ENCODE measurements around the gene CFLAR. TPM values are rescaled to one million over a fixed set of nuclear protein-coding genes. Genes with fewer than 3 reads are reported as not detected.

CFLAR gene
- total RNA-seq, 6 experiments from 2014 or later = 56.0 to 65.1 (median 59.1) TPM

DNA sequence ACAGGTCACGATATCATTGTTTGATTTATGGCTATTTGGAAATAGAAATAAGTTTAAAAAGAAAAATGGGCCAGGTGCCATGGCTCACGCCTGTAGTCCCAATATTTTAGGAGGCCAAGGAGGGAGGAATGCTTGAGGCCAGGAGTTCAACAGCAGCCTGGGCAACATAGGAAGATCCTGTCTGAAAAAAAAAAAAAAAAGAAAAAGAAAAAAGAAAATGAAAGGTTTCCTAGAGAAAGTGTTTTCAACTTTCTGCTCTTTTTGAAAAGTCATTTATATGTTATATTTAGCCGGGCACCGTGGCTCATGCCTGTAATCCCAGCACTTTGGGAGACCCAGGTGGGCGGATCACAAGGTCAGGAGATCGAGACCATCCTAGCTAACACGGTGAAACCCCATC is 41.0 kb upstream of the CFLAR start:
- no peak for TF ChIP-seq CTCF (IDR thresholded peaks at IDR 0.05)
- H3K4me3 Mint-ChIP-seq = no peak overlapping the region
- peaks cover 17% of the 10 kb centered on the region for H3K4me1 Mint-ChIP-seq (ENCODE audit: low read depth)
- H3K9me3 Mint-ChIP-seq = no peaks in the 10 kb centered on the region
- no peak overlapping the region for H3K27ac Mint-ChIP-seq
- no peaks in the 10 kb centered on the region; the same call in none of the 2 replicates for H3K27me3 Mint-ChIP-seq (ENCODE audit: insufficient read depth)
- H3K36me3 Mint-ChIP-seq (ENCODE audit: low read depth) = peaks cover 20% of the 10 kb centered on the region
- no peak for DNase-seq

- H3K27ac Mint-ChIP-seq = no peak overlapping the region
- H3K27me3 Mint-ChIP-seq (ENCODE audit: insufficient read depth) = peaks cover 1% of the 10 kb centered on the region
- H3K36me3 Mint-ChIP-seq (ENCODE audit: low read depth) = peaks cover 12% of the 10 kb centered on the region; the same call in 1 of the 2 replicates
- no peak for TF ChIP-seq CTCF (IDR thresholded peaks at IDR 0.05)
- no peak for DNase-seq
- no peaks in the 10 kb centered on the region for H3K9me3 Mint-ChIP-seq
- no peaks in the 10 kb centered on the region for H3K4me1 Mint-ChIP-seq (ENCODE audit: low read depth)
- H3K4me3 Mint-ChIP-seq = no peak overlapping the region
These were observed 31.1 kb upstream of the CFLAR start for GRCh38 chr2:201084863-201085262.

DNA sequence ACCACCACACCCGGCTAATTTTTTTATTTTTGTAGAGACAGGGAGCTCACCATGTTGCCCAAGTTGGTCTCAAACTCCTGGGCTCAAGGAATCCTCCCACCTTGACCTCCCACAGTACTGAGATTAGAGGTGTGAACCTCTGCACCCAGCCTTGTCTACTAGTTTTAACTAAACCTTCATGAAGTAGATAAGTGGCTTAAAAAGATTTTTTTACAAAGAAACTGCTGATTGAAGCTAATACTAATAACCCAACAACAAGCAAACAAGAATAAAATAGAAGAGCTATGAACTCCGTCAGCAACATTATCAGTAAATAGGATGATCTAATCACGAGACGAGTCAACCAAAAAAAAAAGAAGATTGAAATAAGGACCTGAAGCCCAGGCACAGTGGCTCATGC is 25.4 kb upstream of the CFLAR start:
- Mint-ChIP-seq H3K27ac (no peak overlapping the region), H3K9me3 (no peaks in the 10 kb centered on the region), H3K36me3 (ENCODE audit: low read depth) (peaks cover 12% of the 10 kb centered on the region; the same call in 1 of the 2 replicates), H3K4me3 (no peak overlapping the region), H3K27me3 (ENCODE audit: insufficient read depth) (no peaks in the 10 kb centered on the region), H3K4me1 (ENCODE audit: low read depth) (no peaks in the 10 kb centered on the region)
- no peak for DNase-seq
- TF ChIP-seq CTCF (IDR thresholded peaks at IDR 0.05) = no peak

DNA sequence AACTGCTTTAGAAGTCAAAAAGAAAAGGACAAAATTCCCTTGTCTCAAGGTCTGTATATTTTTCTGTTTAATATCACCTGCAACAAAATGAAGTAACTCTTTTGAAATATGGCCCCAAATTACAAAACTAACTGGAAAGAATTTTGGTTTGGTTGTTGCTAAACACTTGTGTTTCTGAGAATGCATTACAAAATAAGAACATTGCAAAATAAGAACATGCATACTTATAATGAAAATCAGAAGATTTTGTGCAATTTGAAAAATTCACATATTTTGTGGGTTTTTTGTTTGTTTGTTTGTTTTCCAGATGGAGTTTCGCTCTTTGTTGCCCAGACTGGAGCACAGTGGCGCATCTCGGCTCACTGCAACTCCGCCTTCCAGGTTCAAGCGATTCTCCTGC is 22.4 kb upstream of the CFLAR start:
- Mint-ChIP-seq H3K9me3 (no peaks in the 10 kb centered on the region), H3K4me1 (ENCODE audit: low read depth) (no peaks in the 10 kb centered on the region), H3K27me3 (ENCODE audit: insufficient read depth) (no peaks in the 10 kb centered on the region; the same call in 1 of the 2 replicates), H3K4me3 (no peak overlapping the region), H3K27ac (no peak overlapping the region), H3K36me3 (ENCODE audit: low read depth) (0 out of 2 replicates have a peak, but pooled peaks cover 7% of the 10 kb centered on the region)
- DNase-seq = no peak
- no peak for TF ChIP-seq CTCF (IDR thresholded peaks at IDR 0.05)

DNA sequence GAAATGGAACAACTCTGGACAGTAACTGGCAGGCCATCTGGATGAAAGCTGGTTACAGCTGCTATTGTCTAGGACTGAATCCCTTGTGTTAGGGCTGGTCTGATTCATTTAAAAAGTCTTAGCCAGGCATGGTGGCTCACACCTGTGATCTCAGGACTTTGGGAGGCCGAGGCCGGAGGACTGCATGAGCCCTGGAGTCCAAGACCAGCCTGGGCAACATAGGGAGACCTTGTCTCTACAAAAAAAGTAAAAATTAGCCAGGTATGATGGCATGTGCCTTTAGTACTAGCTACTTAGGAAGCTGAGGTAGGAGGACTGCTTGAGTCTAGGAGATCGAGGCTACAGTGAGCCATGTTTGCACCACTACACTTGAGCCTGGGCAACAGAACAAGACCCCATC is 15.5 kb upstream of the CFLAR start:
- no peak for DNase-seq
- H3K4me3 Mint-ChIP-seq = no peak overlapping the region
- no peaks in the 10 kb centered on the region; the same call in 1 of the 2 replicates for H3K27me3 Mint-ChIP-seq (ENCODE audit: insufficient read depth)
- H3K27ac Mint-ChIP-seq = no peak overlapping the region
- H3K4me1 Mint-ChIP-seq (ENCODE audit: low read depth) = no peaks in the 10 kb centered on the region
- no peak for TF ChIP-seq CTCF (IDR thresholded peaks at IDR 0.05)
- H3K36me3 Mint-ChIP-seq (ENCODE audit: low read depth) = no peaks in the 10 kb centered on the region
- H3K9me3 Mint-ChIP-seq = no peaks in the 10 kb centered on the region

DNA sequence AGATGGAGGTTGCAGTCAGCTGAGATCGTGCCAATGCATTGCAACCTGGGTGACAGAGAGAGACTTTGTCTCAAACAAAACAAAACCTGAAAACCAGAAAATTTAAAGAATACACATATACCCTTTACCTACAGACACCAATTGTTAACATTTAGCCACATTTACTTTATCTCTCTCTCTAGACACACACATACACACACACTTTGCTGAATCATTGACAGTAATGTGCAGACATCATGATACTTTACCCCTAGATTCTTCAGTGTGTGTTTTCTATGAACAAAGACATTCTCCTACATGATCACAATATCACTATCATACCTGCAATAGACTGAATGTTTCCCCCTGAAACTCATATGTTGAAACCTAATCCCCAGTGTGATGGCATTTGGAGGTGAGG is 10.2 kb upstream of the CFLAR start:
- no peaks in the 10 kb centered on the region for H3K9me3 Mint-ChIP-seq
- no peaks in the 10 kb centered on the region for H3K27me3 Mint-ChIP-seq (ENCODE audit: insufficient read depth)
- no peaks in the 10 kb centered on the region for H3K4me1 Mint-ChIP-seq (ENCODE audit: low read depth)
- H3K4me3 Mint-ChIP-seq = no peak overlapping the region
- no peak overlapping the region for H3K27ac Mint-ChIP-seq
- TF ChIP-seq CTCF (IDR thresholded peaks at IDR 0.05) = no peak
- DNase-seq = no peak
- H3K36me3 Mint-ChIP-seq (ENCODE audit: low read depth) = peaks cover 7% of the 10 kb centered on the region; the same call in 1 of the 2 replicates

Data from HFFc6 (cell line).